ENCODE results near the gene ZP2. TPM values are rescaled to one million over a fixed set of nuclear protein-coding genes. Genes with fewer than 3 reads are reported as not detected.
A peak's percentile ranks its signal among the peaks of the same experiment; 100 is the strongest.
"Not testable (repeated sequence)": the region's sequence is repeated elsewhere in the genome, so short reads cannot be mapped to it uniquely, and the experiment has no call there.

The ZP2 gene
- total RNA-seq (not detected), polyA plus RNA-seq (not detected)
- long read RNA-seq, donor 1 = 0 reads
- long read RNA-seq, donor 2 = 0 reads
- long read RNA-seq, donor 3 = 0 reads
- long read RNA-seq, donor 4 = 0 reads

DNA sequence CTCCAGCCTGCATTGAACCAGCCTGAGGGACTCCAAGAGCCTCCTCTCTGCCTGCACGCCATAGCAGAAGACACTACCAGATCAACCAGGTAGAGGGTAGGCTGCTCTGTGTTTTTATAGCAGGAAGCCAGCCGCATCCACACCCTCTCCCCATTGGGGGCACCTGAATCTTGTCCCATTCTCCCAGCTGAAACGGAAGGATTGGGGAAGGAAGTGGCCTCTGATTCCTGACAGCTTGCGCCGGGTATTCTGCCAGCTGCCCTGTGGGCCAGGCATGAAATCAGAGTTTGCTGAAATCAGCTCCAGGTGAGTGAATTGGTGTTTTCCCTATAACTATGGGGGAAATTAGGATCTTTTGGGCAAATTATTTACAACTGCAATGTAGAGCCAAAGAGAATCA, at the start of gene ZP2:
Gene ZP2, minus strand, starts transcription at position 89 of the 400 bp plus-strand sequence. Its CDS starts 27 bp downstream, at position 62.
- Histone ChIP-seq H3K27ac (ENCODE audit: low read length) (no peak within 1 kb of the TSS), H3K27me3 (ENCODE audit: control insufficient read depth, insufficient read depth) (no peaks in the 10 kb centered on the region), H3K4me1 (ENCODE audit: control insufficient read depth, insufficient read depth, low read length) (no peaks in the 10 kb centered on the region), H3K4me3 (ENCODE audit: low read length) (no peak within 1 kb of the TSS), H3K9me3 (ENCODE audit: control insufficient read depth, low read length) (no peaks in the 10 kb centered on the region)
- ATAC-seq = no peak
- intact Hi-C loops (cut with DNase I) = no loop called here
- no peak for DNase-seq
- WGBS = 64% methylated on average over 5 of the region's 5 CpGs

GRCh38 chr16:21257284-21257683, 45.9 kb upstream of the ZP2 start:
- 89% methylated on average over 4 of the region's 4 CpGs for WGBS
- ATAC-seq (no peak), DNase-seq (no peak)
- Histone ChIP-seq H3K27ac (ENCODE audit: low read length) (no peak overlapping the region), H3K27me3 (ENCODE audit: control insufficient read depth, insufficient read depth) (no peaks in the 10 kb centered on the region), H3K4me1 (ENCODE audit: control insufficient read depth, insufficient read depth, low read length) (no peaks in the 10 kb centered on the region), H3K9me3 (ENCODE audit: control insufficient read depth, low read length) (no peaks in the 10 kb centered on the region), H3K4me3 (ENCODE audit: low read length) (no peak overlapping the region)
- intact Hi-C loops (cut with DNase I) = no loop called here

DNA sequence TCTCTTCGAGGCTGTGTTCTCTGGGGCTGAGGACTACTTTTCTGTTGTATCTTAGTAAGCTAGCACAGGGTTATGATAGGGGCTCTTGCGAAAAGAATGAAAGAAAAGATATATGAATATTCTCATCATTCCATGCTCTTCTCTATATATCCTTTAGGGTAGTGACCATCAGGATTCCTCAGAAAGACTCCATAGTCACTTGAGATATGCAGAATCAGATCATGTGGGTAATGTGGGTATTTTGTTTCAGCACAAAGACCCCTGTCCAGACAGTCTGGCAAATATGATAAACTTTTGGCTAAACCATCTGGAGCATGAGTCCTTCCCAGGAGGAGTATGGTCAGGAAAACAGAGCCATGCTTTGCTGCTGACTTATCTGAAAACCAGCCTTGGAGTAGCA, 45.3 kb upstream of the ZP2 start:
- ATAC-seq (no peak), DNase-seq (no peak)
- no peaks in the 10 kb centered on the region for H3K27me3 ChIP-seq (ENCODE audit: control insufficient read depth, insufficient read depth)
- H3K27ac ChIP-seq (ENCODE audit: low read length) = no peak overlapping the region
- intact Hi-C loops (cut with DNase I) = no loop called here
- H3K9me3 ChIP-seq (ENCODE audit: control insufficient read depth, low read length) = no peaks in the 10 kb centered on the region
- no peak overlapping the region for H3K4me3 ChIP-seq (ENCODE audit: low read length)
- WGBS = 89% methylated on average over 2 of the region's 2 CpGs
- no peaks in the 10 kb centered on the region for H3K4me1 ChIP-seq (ENCODE audit: control insufficient read depth, insufficient read depth, low read length)

- no peaks in the 10 kb centered on the region for H3K4me1 ChIP-seq (ENCODE audit: control insufficient read depth, insufficient read depth, low read length)
- H3K27ac ChIP-seq (ENCODE audit: low read length) = no peak overlapping the region
- ATAC-seq = no peak
- H3K4me3 ChIP-seq (ENCODE audit: low read length) = no peak overlapping the region
- DNase-seq = no peak
- 88% methylated on average over 3 of the region's 3 CpGs for WGBS
- intact Hi-C loops (cut with DNase I) = no loop called here
- H3K27me3 ChIP-seq (ENCODE audit: control insufficient read depth, insufficient read depth) = no peaks in the 10 kb centered on the region
- H3K9me3 ChIP-seq (ENCODE audit: control insufficient read depth, low read length) = no peaks in the 10 kb centered on the region
Observed at GRCh38 chr16:21253470-21253869, 42.1 kb upstream of the ZP2 start.

DNA sequence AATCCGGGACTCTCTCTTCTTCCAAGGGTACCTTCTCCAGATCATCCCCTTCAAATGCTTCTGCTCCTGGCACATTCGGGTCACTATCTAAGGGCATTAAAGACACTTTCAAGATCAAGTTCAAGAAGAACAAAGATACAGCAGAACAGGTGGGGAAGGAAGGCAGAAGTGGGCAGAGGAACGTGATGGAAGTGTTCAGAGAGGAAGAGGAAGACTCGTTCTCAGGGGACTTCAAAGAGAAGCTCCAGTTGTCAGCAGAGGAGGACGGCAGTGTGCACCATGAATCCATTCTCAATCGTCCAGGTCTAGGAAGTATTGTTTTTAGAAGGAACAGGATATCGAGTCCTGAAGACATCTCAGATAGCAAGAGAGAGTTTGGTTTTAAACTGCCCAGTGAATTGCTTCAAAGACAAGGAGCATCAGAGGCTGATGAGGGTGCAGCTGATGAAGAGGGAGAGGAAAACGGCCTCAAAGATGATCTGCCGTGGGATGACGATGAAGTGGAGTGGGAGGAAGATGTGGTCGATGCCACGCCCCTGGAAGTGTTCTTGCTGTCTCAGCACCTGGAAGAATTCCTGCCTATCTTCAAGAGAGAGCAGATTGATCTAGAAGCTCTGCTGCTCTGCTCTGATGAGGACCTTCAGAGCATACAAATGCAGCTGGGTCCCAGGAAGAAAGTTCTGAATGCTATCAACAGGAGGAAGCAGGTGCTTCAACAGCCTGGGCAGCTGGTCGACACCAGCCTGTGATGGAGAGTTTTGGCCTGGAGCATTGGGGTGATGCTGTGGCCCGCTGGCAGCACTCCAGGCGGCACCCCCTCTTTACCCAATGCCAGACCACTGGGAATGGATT, 38.9 kb upstream of the ZP2 start:
- no peaks in the 10 kb centered on the region for H3K9me3 ChIP-seq (ENCODE audit: control insufficient read depth, low read length)
- WGBS = 81% methylated on average over 15 of the region's 15 CpGs
- ATAC-seq (no peak), DNase-seq (no peak)
- no peaks in the 10 kb centered on the region for H3K4me1 ChIP-seq (ENCODE audit: control insufficient read depth, insufficient read depth, low read length)
- intact Hi-C loops (cut with DNase I) = no loop called here
- no peaks in the 10 kb centered on the region for H3K27me3 ChIP-seq (ENCODE audit: control insufficient read depth, insufficient read depth)
- H3K4me3 ChIP-seq (ENCODE audit: low read length) = no peak overlapping the region
- no peak overlapping the region for H3K27ac ChIP-seq (ENCODE audit: low read length)

DNA sequence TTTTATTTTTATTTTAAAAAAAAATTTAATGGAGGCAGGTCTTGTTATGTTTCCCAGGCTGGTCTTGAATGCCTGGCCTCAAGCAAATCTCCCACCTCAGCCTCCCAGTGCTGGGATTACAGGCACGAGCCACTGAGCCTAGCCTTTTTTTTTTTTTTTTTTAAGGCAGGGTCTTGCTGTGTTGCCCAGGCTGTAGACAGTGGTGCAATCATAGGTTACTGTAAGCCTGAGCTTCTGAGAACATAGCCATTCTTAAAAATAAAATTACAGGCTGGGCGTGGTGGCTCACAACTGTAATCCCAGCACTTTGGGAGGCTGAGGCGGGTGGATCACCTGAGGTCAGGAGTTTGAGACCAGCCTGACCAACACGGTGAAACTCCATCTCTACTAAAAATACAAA, 36.8 kb upstream of the ZP2 start:
- ATAC-seq; H3K27me3 ChIP-seq (ENCODE audit: control insufficient read depth, insufficient read depth); intact Hi-C loops (cut with DNase I); H3K4me3 ChIP-seq (ENCODE audit: low read length); H3K4me1 ChIP-seq (ENCODE audit: control insufficient read depth, insufficient read depth, low read length); H3K27ac ChIP-seq (ENCODE audit: low read length); H3K9me3 ChIP-seq (ENCODE audit: control insufficient read depth, low read length); DNase-seq: not testable (repeated sequence)
- 88% methylated on average over 4 of the region's 4 CpGs for WGBS

DNA sequence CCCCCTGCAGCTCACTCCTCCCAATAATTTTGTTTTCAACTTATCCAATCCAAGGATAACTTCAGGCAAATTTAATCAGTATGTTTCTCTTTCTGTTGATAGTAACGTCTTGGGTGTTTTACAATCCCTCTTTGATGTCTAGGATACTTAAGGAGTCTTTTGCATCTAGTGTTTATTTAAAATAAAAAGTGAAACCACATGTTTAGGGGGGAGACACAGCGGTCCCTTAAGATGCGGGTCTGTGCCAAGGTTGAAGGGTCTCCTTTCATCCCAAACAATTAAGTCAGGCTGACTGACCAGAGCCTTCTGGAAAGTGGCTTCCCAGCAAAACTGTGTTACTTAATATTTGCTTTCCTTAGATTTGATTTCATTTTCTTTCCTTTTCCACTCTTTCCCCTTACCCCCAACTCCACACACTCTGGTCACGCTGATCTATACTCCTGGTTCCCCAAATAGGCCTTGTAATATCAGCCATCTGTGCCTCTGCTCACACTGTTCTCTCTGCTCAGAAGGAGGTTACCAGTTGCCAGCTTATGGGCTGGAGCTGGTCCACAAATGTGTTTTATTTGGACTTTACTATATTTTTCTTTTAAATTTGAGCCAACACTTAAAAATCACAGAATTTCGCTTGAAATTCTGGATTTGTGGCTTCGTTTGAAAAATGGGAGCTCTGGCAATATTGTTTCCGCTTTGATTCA, 33.3 kb upstream of the ZP2 start:
- Histone ChIP-seq H3K4me3 (ENCODE audit: low read length) (no peak overlapping the region), H3K4me1 (ENCODE audit: control insufficient read depth, insufficient read depth, low read length) (no peaks in the 10 kb centered on the region), H3K27ac (ENCODE audit: low read length) (no peak overlapping the region), H3K27me3 (ENCODE audit: control insufficient read depth, insufficient read depth) (no peaks in the 10 kb centered on the region), H3K9me3 (ENCODE audit: control insufficient read depth, low read length) (no peaks in the 10 kb centered on the region)
- intact Hi-C loops (cut with DNase I) = no loop called here
- WGBS = 60% methylated on average over 7 of the region's 7 CpGs
- DNase-seq (no peak), ATAC-seq (peak in 1 of 2 donors; percentile 52)

DNA sequence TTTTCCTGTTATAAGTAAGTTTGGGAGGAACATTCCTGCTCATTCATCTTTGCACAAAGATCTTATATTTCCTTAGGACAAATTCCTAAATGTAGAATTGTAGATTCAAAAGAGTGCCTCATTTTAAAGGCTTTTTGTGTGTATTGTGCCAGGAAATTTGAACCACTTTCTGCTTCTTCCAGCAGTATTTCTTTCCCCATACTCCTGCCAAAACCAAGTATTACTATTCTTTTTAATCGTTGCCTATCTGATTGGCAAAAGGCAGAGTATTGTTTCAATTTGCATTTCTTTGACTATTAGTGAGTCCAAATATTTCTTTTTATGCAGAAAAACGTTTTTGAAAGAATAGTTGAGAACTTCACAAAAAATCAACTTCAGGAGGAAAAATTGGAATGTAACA, 31.4 kb upstream of the ZP2 start:
- ATAC-seq = no peak
- H3K27ac ChIP-seq (ENCODE audit: low read length) = no peak overlapping the region
- WGBS = 16% methylated on average over 2 of the region's 2 CpGs

GRCh38 chr16:21239646-21240045, 28.3 kb upstream of the ZP2 start:
- no peak overlapping the region for H3K4me3 ChIP-seq (ENCODE audit: low read length)
- no peaks in the 10 kb centered on the region for H3K27me3 ChIP-seq (ENCODE audit: control insufficient read depth, insufficient read depth)
- intact Hi-C loops (cut with DNase I) = no loop called here
- no peak for DNase-seq
- no peak for ATAC-seq
- no peak overlapping the region for H3K27ac ChIP-seq (ENCODE audit: low read length)
- no peaks in the 10 kb centered on the region for H3K9me3 ChIP-seq (ENCODE audit: control insufficient read depth, low read length)
- H3K4me1 ChIP-seq (ENCODE audit: control insufficient read depth, insufficient read depth, low read length) = no peaks in the 10 kb centered on the region
- 37% methylated on average over 4 of the region's 4 CpGs for WGBS

More for the DNA sequence above, 31.4 kb upstream of the ZP2 start:
- no peaks in the 10 kb centered on the region for H3K4me1 ChIP-seq (ENCODE audit: control insufficient read depth, insufficient read depth, low read length)
- no peaks in the 10 kb centered on the region for H3K27me3 ChIP-seq (ENCODE audit: control insufficient read depth, insufficient read depth)
- intact Hi-C loops (cut with DNase I) = no loop called here
- no peaks in the 10 kb centered on the region for H3K9me3 ChIP-seq (ENCODE audit: control insufficient read depth, low read length)
- H3K4me3 ChIP-seq (ENCODE audit: low read length) = no peak overlapping the region
- no peak for DNase-seq

DNA sequence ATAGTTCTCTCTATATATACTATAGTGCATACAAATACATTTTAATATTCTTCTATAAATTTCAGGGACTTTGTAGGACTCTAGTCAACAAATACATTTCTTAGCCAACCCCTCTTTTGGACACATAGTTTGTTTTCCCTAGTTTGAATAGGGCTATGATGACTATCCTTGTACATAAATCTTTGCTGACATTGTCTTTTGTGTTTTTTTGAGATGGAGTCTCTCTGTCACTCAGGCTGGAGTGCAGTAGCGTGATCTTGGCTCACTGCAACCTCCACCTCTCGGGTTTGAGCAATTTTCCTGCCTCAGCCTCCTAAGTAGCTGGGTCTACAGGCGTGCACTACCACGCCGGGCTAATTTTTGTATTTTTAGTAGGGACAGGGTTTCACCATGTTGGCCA, 25.5 kb upstream of the ZP2 start:
- H3K4me3 ChIP-seq (ENCODE audit: low read length) = no peak overlapping the region
- ATAC-seq (no peak), DNase-seq (no peak)
- no peak overlapping the region for H3K27ac ChIP-seq (ENCODE audit: low read length)
- H3K4me1 ChIP-seq (ENCODE audit: control insufficient read depth, insufficient read depth, low read length) = no peaks in the 10 kb centered on the region
- intact Hi-C loops (cut with DNase I) = no loop called here
- no peaks in the 10 kb centered on the region for H3K27me3 ChIP-seq (ENCODE audit: control insufficient read depth, insufficient read depth)
- H3K9me3 ChIP-seq (ENCODE audit: control insufficient read depth, low read length) = no peaks in the 10 kb centered on the region
- WGBS = 80% methylated on average over 5 of the region's 5 CpGs

DNA sequence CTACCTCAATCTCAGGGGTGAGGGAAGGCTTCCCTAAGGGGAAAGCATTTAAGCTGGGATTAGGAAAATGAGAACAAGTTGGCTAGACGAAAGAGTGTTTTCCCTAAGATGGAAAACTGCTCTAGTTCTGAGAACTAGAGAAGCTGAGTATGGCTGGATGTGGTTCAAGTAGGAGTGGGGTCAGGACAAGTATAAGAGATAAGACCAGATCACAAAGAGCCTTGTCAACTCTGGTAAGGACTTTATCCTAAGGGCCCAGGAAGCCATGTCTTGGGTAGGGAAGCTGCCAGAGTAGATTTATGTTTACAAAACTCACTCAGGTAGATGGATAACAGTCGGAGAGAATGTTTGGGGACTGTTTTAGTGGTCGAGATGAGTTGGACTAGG, 23.8 kb upstream of the ZP2 start:
- no peaks in the 10 kb centered on the region for H3K27me3 ChIP-seq (ENCODE audit: control insufficient read depth, insufficient read depth)
- 78% methylated on average over 3 of the region's 3 CpGs for WGBS
- H3K4me3 ChIP-seq (ENCODE audit: low read length) = no peak overlapping the region
- DNase-seq = no peak
- intact Hi-C loops (cut with DNase I) = no loop called here
- no peak overlapping the region for H3K27ac ChIP-seq (ENCODE audit: low read length)
- H3K4me1 ChIP-seq (ENCODE audit: control insufficient read depth, insufficient read depth, low read length) = no peaks in the 10 kb centered on the region
- no peak for ATAC-seq
- H3K9me3 ChIP-seq (ENCODE audit: control insufficient read depth, low read length) = no peaks in the 10 kb centered on the region

All from right cardiac atrium (tissue), 5 donors.